CD4-positive, alpha-beta T cell (primary cell): ENCODE measurements around the gene CFAP52. TPM values are rescaled to one million over a fixed set of nuclear protein-coding genes. Genes with fewer than 3 reads are reported as not detected.

ENCODE experiments used
- ATAC-seq: fragments of 200-7000 bp; cut with Tn5 transposase; one replicate; pipeline ENCODE4 v1.10.0; 2022; ENCODE audit warnings: mild to moderate bottlenecking; ENCODE audit not compliant: poor library complexity
- CTCF ChIA-PET: fragments of 350-600 bp; sonication (Branson Sonifier 250); formaldehyde crosslinking; loops from one replicate; lab custom pipeline; 2021; ENCODE audit warnings: antibody characterized with exemption, inconsistent platforms; lab: Charles Lee
- POLR2A ChIA-PET: fragments of 350-600 bp; sonication (Branson Sonifier 250); formaldehyde crosslinking; loops from one replicate; lab custom pipeline; 2021; ENCODE audit warnings: antibody characterized with exemption, inconsistent platforms; lab: Charles Lee
- DNase-seq, 14 experiments: peaks; one replicate each; pipeline ENCODE4 v3.0.0-alpha.2; 2013 to 2020; ENCODE audit warnings: mixed read lengths in 2 of 14
- H3K27ac ChIP-seq, 2 donors: one replicate each; pipeline versions ENCODE4 v1.5.1 to v1.7.0; 2013; ENCODE audit warnings: low read length in 2 of 2, low read depth in 1 of 2, mild to moderate bottlenecking in 1 of 2
- H3K27me3 ChIP-seq, 2 experiments: 1 replicate in 1 of 2; 2 replicates in 1 of 2; pipeline versions ENCODE4 v1.6.1 to v1.7.0; 2013; ENCODE audit warnings: low read length in 2 of 2, control low read depth in 1 of 2, mild to moderate bottlenecking in 1 of 2, moderate library complexity in 1 of 2; ENCODE audit not compliant: insufficient read depth in 2 of 2, control insufficient read depth in 1 of 2
- H3K36me3 ChIP-seq: one replicate; pipeline ENCODE4 v1.6.1; 2013; ENCODE audit warnings: low read length, control low read depth; ENCODE audit not compliant: insufficient read depth
- H3K4me1 ChIP-seq: one replicate; pipeline ENCODE4 v1.6.1; 2013; ENCODE audit warnings: low read length, control low read depth; ENCODE audit not compliant: insufficient read depth
- H3K4me3 ChIP-seq: one replicate; pipeline ENCODE4 v1.5.1; 2013; ENCODE audit warnings: mild to moderate bottlenecking, low read length, moderate library complexity
- H3K9me3 ChIP-seq, 2 experiments: 1 replicate in 1 of 2; 2 replicates in 1 of 2; pipeline versions ENCODE4 v1.6.1 to v1.7.0; 2013; ENCODE audit warnings: low read length in 2 of 2, mild to moderate bottlenecking in 2 of 2, control low read depth in 1 of 2, moderate library complexity in 1 of 2; ENCODE audit not compliant: control insufficient read depth in 1 of 2, insufficient read depth in 1 of 2
- H3K27ac Mint-ChIP-seq: one replicate; pipeline ENCODE4 v1.8.0; 2020; ENCODE audit warnings: mixed read lengths
- H3K27me3 Mint-ChIP-seq: one replicate; pipeline ENCODE4 v1.8.0; 2021; ENCODE audit warnings: mixed read lengths
- H3K36me3 Mint-ChIP-seq: one replicate; pipeline ENCODE4 v1.8.0; 2021; ENCODE audit warnings: low read depth, mixed read lengths
- H3K4me1 Mint-ChIP-seq: one replicate; pipeline ENCODE4 v1.8.0; 2021; ENCODE audit warnings: low read depth, mixed read lengths
- H3K4me3 Mint-ChIP-seq: one replicate; pipeline ENCODE4 v1.8.0; 2020; ENCODE audit warnings: mild to moderate bottlenecking, mixed read lengths
- H3K9me3 Mint-ChIP-seq: one replicate; pipeline ENCODE4 v1.8.0; 2020; ENCODE audit warnings: mixed read lengths
- intact Hi-C, 2 experiments: fragments of 100-400 bp; cut with DNase I in 1 of 2; cut with micrococcal nuclease in 1 of 2; formaldehyde crosslinking; loops; one replicate each; pipeline versions ENCODE4 v1.15.1 to v1.9.0; 2023 to 2025; cut with DNase I, micrococcal nuclease
- total RNA-seq, 174 experiments: library from RNA in 2 of 174; stranded (reverse) in 2 of 174; gene quantifications; one replicate each; pipeline ENCODE4 v1.2.3 and lab custom pipeline; 2021 to 2026
- TF ChIP-seq, protein P1 (sequence below): fragments of 200-600 bp; IDR thresholded peaks from one replicate; pipeline ENCODE4 v1.8.0; 2022; ENCODE audit warnings: antibody characterized with exemption, mild to moderate bottlenecking

The CFAP52 gene
- total RNA-seq, 2 experiments from 2014 or later: not detected

GRCh38 chr17:9549215-9549614, 27.2 kb upstream of the CFAP52 start:
- TF ChIP-seq, protein P1, sequence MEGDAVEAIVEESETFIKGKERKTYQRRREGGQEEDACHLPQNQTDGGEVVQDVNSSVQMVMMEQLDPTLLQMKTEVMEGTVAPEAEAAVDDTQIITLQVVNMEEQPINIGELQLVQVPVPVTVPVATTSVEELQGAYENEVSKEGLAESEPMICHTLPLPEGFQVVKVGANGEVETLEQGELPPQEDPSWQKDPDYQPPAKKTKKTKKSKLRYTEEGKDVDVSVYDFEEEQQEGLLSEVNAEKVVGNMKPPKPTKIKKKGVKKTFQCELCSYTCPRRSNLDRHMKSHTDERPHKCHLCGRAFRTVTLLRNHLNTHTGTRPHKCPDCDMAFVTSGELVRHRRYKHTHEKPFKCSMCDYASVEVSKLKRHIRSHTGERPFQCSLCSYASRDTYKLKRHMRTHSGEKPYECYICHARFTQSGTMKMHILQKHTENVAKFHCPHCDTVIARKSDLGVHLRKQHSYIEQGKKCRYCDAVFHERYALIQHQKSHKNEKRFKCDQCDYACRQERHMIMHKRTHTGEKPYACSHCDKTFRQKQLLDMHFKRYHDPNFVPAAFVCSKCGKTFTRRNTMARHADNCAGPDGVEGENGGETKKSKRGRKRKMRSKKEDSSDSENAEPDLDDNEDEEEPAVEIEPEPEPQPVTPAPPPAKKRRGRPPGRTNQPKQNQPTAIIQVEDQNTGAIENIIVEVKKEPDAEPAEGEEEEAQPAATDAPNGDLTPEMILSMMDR: no peak
- no peak for ATAC-seq

GRCh38 chr17:9553181-9553580, 23.3 kb upstream of the CFAP52 start:
- TF ChIP-seq, protein P1: no peak
- no peaks in the 10 kb centered on the region for H3K27me3 ChIP-seq
- Mint-ChIP-seq H3K4me3 (no peak overlapping the region), H3K36me3 (peaks cover 44% of the 10 kb centered on the region), H3K9me3 (no peaks in the 10 kb centered on the region), H3K27ac (no peak overlapping the region), H3K4me1 (no peaks in the 10 kb centered on the region), H3K27me3 (no peaks in the 10 kb centered on the region)
- peaks cover 8% of the 10 kb centered on the region for H3K36me3 ChIP-seq
- ATAC-seq (no peak), DNase-seq (no peak)
- ChIA-PET POLR2A (no interaction called here), CTCF (no interaction called here)
- intact Hi-C loops: no loop called here
- no peak overlapping the region for H3K27ac ChIP-seq
- no peaks in the 10 kb centered on the region for H3K4me1 ChIP-seq
- no peak overlapping the region for H3K4me3 ChIP-seq
- no peaks in the 10 kb centered on the region for H3K9me3 ChIP-seq

More at GRCh38 chr17:9549215-9549614, 27.2 kb upstream of the CFAP52 start:
- no peak overlapping the region for H3K27ac Mint-ChIP-seq
- H3K9me3 Mint-ChIP-seq: no peaks in the 10 kb centered on the region
- Histone ChIP-seq H3K27me3 (no peaks in the 10 kb centered on the region), H3K9me3 (no peaks in the 10 kb centered on the region), H3K4me1 (no peaks in the 10 kb centered on the region), H3K36me3 (peaks cover 3% of the 10 kb centered on the region), H3K27ac (no peak overlapping the region), H3K4me3 (no peak overlapping the region)
- no peaks in the 10 kb centered on the region for H3K4me1 Mint-ChIP-seq
- DNase-seq: no peak
- no peaks in the 10 kb centered on the region for H3K27me3 Mint-ChIP-seq
- H3K4me3 Mint-ChIP-seq: no peak overlapping the region
- ChIA-PET POLR2A (no interaction called here), CTCF (no interaction called here)
- intact Hi-C loops: no loop called here
- H3K36me3 Mint-ChIP-seq: peaks cover 40% of the 10 kb centered on the region

DNA sequence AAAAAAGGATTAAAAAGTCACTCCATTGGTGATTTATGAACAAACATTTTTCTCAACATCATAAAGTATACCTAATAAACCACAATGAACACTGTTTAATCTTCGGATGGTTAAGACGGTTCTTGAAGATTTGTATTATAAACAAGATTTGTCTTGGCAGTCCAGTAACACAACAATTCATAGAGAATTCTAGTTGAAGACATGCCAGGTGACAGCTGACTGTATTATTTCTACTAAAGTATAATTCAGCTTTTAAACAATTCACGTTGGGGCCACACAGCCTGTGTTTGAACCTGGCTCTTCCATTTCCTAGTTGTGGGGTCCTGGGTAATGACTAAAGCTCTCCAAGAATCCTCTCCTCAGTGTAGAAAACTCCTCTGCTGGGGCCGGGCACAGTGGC, 22.8 kb upstream of the CFAP52 start:
- Histone ChIP-seq H3K9me3 (no peaks in the 10 kb centered on the region), H3K4me1 (no peaks in the 10 kb centered on the region), H3K27ac (no peak overlapping the region), H3K4me3 (no peak overlapping the region), H3K27me3 (no peaks in the 10 kb centered on the region), H3K36me3 (peaks cover 8% of the 10 kb centered on the region)
- Mint-ChIP-seq H3K36me3 (peaks cover 45% of the 10 kb centered on the region), H3K4me1 (no peaks in the 10 kb centered on the region), H3K9me3 (no peaks in the 10 kb centered on the region), H3K4me3 (no peak overlapping the region), H3K27me3 (no peaks in the 10 kb centered on the region), H3K27ac (no peak overlapping the region)
- intact Hi-C loops: no loop called here
- ChIA-PET CTCF (no interaction called here), POLR2A (no interaction called here)
- ATAC-seq (no peak), DNase-seq (no peak)
- TF ChIP-seq, protein P1: no peak
